Measurements from ENCODE around the gene DCAF11. TPM values are rescaled to one million over a fixed set of nuclear protein-coding genes. Genes with fewer than 3 reads are reported as not detected.
A peak's percentile ranks its signal among the peaks of the same experiment; 100 is the strongest.

Gene DCAF11
- total and polyA plus RNA-seq, 4 donors: 35.5 to 41.8 (median 38.5) TPM

DNA sequence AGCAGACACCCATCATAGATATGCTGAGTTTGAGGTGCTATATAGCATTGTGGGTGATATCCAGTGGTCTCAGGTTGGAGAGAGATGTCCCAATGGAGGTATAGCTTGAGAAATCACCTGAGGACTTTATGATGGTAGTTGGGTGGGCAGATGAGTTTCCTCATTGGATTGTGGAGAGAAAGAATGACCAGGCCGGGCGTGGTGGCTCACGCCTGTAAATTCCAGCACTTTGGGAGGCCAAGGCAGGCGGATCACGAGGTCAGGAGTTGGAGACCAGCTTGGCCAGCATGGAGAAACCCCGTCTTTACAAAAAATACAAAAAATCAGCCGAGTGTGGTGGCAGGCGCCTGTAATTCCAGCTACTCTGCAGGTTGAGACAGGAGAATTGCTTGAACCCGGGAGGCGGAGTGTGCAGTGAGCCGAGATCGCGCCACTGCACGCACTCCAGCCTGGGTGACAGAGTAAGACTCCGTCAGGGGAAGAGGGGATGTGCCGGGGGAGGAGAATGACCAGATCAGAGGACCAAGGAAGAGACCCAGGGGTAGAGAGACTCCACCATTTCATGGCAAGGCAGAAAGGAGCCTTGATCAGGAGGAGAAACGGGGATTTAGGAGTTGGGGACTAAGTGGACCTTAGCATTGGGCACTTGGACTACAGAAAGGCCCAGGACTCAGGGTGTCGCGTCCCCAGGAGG lies 21.2 kb upstream of the DCAF11 start:
- peak in 1 of 2 donors; percentile 61 for DNase-seq
- intact Hi-C loops (cut with DNase I): loop anchor here (5.0 kb wide), 1 partner anchor 81 kb away; no protein-coding TSS in a partner anchor

GRCh38 chr14:24093901-24094840 lies 20.4 kb upstream of the DCAF11 start, which contains the start of gene PCK2:
TSS of gene PCK2 (plus strand) at chr14:24094311. CDS start at chr14:24094406, 95 bp downstream.
- peak; percentile 95 for ATAC-seq (ENCODE audit: low FRiP score)
- no peaks in the 10 kb centered on the region for H3K4me1 ChIP-seq (ENCODE audit: control insufficient read depth in 1 of 2, insufficient read depth in 2 of 2, low read length in 2 of 2)
- peak within 1 kb of the TSS; percentile 31 to 56 for H3K4me3 ChIP-seq (ENCODE audit: low read length in 2 of 2)
- no peaks in the 10 kb centered on the region for H3K9me3 ChIP-seq (ENCODE audit: control insufficient read depth, low read length)
- H3K36me3 ChIP-seq (ENCODE audit: control insufficient read depth in 1 of 2, insufficient read depth in 2 of 2, low read length in 1 of 2): no peaks in the 10 kb centered on the region
- no peaks in the 10 kb centered on the region for H3K27me3 ChIP-seq (ENCODE audit: control insufficient read depth in 1 of 2, insufficient read depth in 2 of 2, low read length in 1 of 2)
- DNase-seq: peak; percentile 97
- peak within 1 kb of the TSS in 1 of 2 donors; percentile 46 for H3K27ac ChIP-seq (ENCODE audit: low read depth in 1 of 2, low read length in 2 of 2)
- intact Hi-C loops (cut with DNase I): loop anchor here (1.0 to 5.0 kb wide), 2 partner anchors 14 to 82 kb away; no protein-coding TSS in a partner anchor
- 1% methylated on average over 49 to 68 of the region's 68 CpGs for WGBS, 2 donors

More for the DNA sequence above, 21.2 kb upstream of the DCAF11 start:
- Histone ChIP-seq H3K4me1 (ENCODE audit: control insufficient read depth in 1 of 2, insufficient read depth in 2 of 2, low read length in 2 of 2) (no peaks in the 10 kb centered on the region), H3K4me3 (ENCODE audit: low read length in 2 of 2) (no peak overlapping the region), H3K36me3 (ENCODE audit: control insufficient read depth in 1 of 2, insufficient read depth in 2 of 2, low read length in 1 of 2) (no peaks in the 10 kb centered on the region), H3K27me3 (ENCODE audit: control insufficient read depth in 1 of 2, insufficient read depth in 2 of 2, low read length in 1 of 2) (no peaks in the 10 kb centered on the region), H3K9me3 (ENCODE audit: control insufficient read depth, low read length) (no peaks in the 10 kb centered on the region), H3K27ac (ENCODE audit: low read depth in 1 of 2, low read length in 2 of 2) (peak overlapping the region in 1 of 2 donors; percentile 46)
- 79 to 82% methylated on average over 19 of the region's 19 CpGs for WGBS, 2 donors
- no peak for ATAC-seq (ENCODE audit: low FRiP score)

DNA sequence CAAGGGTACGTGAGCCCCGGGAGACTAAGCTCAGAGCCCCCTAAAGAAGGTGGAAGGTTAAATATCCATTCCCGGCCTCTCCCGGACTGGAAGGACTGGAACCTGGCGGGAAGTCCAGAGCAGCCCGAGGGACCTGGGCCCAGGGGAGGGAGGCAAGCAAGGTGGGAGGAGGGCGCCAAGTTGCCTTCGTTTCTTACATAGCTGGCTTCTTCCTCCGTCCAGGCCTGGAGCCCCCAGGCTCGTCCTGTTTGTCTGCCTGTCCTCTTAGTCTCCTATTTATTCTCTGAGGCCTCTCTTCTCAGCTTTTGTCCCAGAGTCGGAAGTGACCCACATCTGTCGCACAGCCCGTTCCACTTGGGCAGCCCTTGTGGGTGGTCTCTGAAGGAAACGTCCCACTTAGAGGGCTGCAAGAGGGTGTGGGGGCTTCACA lies 19.7 kb upstream of the DCAF11 start:
- no peaks in the 10 kb centered on the region for H3K27me3 ChIP-seq (ENCODE audit: control insufficient read depth in 1 of 2, insufficient read depth in 2 of 2, low read length in 1 of 2)
- ATAC-seq (ENCODE audit: low FRiP score) (no peak), DNase-seq (peak in 1 of 2 donors; percentile 78)
- WGBS, 2 donors: 13 to 20% methylated on average over 14 of the region's 14 CpGs
- H3K9me3 ChIP-seq (ENCODE audit: control insufficient read depth, low read length): no peaks in the 10 kb centered on the region
- H3K27ac ChIP-seq (ENCODE audit: low read depth in 1 of 2, low read length in 2 of 2): peak overlapping the region in 1 of 2 donors; percentile 30
- peak overlapping the region; percentile 31 to 56 for H3K4me3 ChIP-seq (ENCODE audit: low read length in 2 of 2)
- intact Hi-C loops (cut with DNase I): loop anchor here (1.0 to 5.0 kb wide), 2 partner anchors 13 to 83 kb away; no protein-coding TSS in a partner anchor
- no peaks in the 10 kb centered on the region for H3K4me1 ChIP-seq (ENCODE audit: control insufficient read depth in 1 of 2, insufficient read depth in 2 of 2, low read length in 2 of 2)
- H3K36me3 ChIP-seq (ENCODE audit: control insufficient read depth in 1 of 2, insufficient read depth in 2 of 2, low read length in 1 of 2): no peaks in the 10 kb centered on the region

GRCh38 chr14:24095271-24096068 lies 19.1 kb upstream of the DCAF11 start:
- Histone ChIP-seq H3K4me1 (ENCODE audit: control insufficient read depth in 1 of 2, insufficient read depth in 2 of 2, low read length in 2 of 2) (no peaks in the 10 kb centered on the region), H3K36me3 (ENCODE audit: control insufficient read depth in 1 of 2, insufficient read depth in 2 of 2, low read length in 1 of 2) (no peaks in the 10 kb centered on the region), H3K27ac (ENCODE audit: low read depth in 1 of 2, low read length in 2 of 2) (no peak overlapping the region), H3K9me3 (ENCODE audit: control insufficient read depth, low read length) (no peaks in the 10 kb centered on the region), H3K27me3 (ENCODE audit: control insufficient read depth in 1 of 2, insufficient read depth in 2 of 2, low read length in 1 of 2) (no peaks in the 10 kb centered on the region), H3K4me3 (ENCODE audit: low read length in 2 of 2) (no peak overlapping the region)
- DNase-seq (peak; percentile 78 to 83), ATAC-seq (ENCODE audit: low FRiP score) (no peak)
- intact Hi-C loops (cut with DNase I): no loop called here
- 72 to 73% methylated on average over 12 of the region's 12 CpGs for WGBS, 2 donors

- DNase-seq (peak; percentile 38 to 39), ATAC-seq (ENCODE audit: low FRiP score) (no peak)
- H3K9me3 ChIP-seq (ENCODE audit: control insufficient read depth, low read length): no peaks in the 10 kb centered on the region
- 92% methylated on average over 8 of the region's 8 CpGs for WGBS, 2 donors
- H3K27ac ChIP-seq (ENCODE audit: low read depth in 1 of 2, low read length in 2 of 2): no peak overlapping the region
- H3K4me3 ChIP-seq (ENCODE audit: low read length in 2 of 2): no peak overlapping the region
- no peaks in the 10 kb centered on the region for H3K27me3 ChIP-seq (ENCODE audit: control insufficient read depth in 1 of 2, insufficient read depth in 2 of 2, low read length in 1 of 2)
- intact Hi-C loops (cut with DNase I): no loop called here
- H3K4me1 ChIP-seq (ENCODE audit: control insufficient read depth in 1 of 2, insufficient read depth in 2 of 2, low read length in 2 of 2): no peaks in the 10 kb centered on the region
- no peaks in the 10 kb centered on the region for H3K36me3 ChIP-seq (ENCODE audit: control insufficient read depth in 1 of 2, insufficient read depth in 2 of 2, low read length in 1 of 2)
These were observed 17.9 kb upstream of the DCAF11 start for GRCh38 chr14:24096545-24097181.

DNA sequence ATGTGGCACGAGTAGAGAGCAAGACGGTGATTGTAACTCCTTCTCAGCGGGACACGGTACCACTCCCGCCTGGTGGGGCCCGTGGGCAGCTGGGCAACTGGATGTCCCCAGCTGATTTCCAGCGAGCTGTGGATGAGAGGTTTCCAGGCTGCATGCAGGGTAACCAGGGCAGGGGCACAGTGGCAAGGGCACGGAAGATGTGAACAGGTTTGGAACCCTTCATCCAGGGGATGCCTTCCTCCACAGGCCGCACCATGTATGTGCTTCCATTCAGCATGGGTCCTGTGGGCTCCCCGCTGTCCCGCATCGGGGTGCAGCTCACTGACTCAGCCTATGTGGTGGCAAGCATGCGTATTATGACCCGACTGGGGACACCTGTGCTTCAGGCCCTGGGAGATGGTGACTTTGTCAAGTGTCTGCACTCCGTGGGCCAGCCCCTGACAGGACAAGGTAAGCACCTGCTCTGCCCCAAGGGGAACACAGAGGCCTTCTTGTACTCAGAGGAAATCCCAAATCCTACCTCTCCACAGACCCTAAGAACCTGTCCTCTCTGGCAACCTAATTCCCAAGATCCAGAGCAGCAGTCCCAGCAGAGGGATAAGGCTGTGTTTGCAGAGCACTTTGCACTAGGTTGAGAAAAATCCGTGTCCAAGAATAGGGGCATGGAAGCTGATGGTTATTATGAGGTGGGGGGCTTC lies 16.2 kb upstream of the DCAF11 start:
- 94% methylated on average over 16 of the region's 16 CpGs for WGBS, 2 donors
- ATAC-seq (ENCODE audit: low FRiP score) (no peak), DNase-seq (peak; percentile 37 to 73)
- Histone ChIP-seq H3K27me3 (ENCODE audit: control insufficient read depth in 1 of 2, insufficient read depth in 2 of 2, low read length in 1 of 2) (no peaks in the 10 kb centered on the region), H3K36me3 (ENCODE audit: control insufficient read depth in 1 of 2, insufficient read depth in 2 of 2, low read length in 1 of 2) (no peaks in the 10 kb centered on the region), H3K27ac (ENCODE audit: low read depth in 1 of 2, low read length in 2 of 2) (no peak overlapping the region), H3K4me1 (ENCODE audit: control insufficient read depth in 1 of 2, insufficient read depth in 2 of 2, low read length in 2 of 2) (no peaks in the 10 kb centered on the region), H3K9me3 (ENCODE audit: control insufficient read depth, low read length) (no peaks in the 10 kb centered on the region), H3K4me3 (ENCODE audit: low read length in 2 of 2) (no peak overlapping the region)
- intact Hi-C loops (cut with DNase I): no loop called here

DNA sequence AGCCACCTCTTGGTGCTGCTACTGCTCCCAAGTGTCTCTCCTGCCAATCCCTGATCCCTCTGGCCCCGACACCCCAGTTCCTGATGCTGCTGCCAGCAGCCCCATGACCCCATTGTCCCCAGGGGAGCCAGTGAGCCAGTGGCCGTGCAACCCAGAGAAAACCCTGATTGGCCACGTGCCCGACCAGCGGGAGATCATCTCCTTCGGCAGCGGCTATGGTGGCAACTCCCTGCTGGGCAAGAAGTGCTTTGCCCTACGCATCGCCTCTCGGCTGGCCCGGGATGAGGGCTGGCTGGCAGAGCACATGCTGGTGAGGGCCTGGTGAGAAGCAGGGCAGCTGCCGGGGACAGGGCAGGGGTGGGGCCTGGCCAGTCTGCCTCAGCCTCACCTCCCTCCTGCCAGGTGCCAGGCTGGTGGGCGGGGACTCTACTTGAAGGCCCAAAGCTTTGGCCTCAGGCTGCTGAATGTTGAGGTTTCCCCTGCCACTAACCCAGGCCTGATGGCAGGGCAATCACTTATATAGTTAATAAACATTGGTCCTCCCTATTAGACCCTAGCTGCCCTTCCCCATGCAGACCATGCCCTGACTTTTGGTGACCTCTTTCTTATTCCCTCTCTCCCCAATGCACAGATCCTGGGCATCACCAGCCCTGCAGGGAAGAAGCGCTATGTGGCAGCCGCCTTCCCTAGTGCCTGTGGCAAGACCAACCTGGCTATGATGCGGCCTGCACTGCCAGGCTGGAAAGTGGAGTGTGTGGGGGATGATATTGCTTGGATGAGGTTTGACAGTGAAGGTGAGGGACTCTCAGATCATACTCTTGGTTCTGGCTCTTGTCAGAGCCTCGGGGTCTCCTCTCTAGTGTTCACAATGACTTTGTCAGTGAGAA lies 15.4 kb upstream of the DCAF11 start:
- H3K9me3 ChIP-seq (ENCODE audit: control insufficient read depth, low read length): no peaks in the 10 kb centered on the region
- no peaks in the 10 kb centered on the region for H3K27me3 ChIP-seq (ENCODE audit: control insufficient read depth in 1 of 2, insufficient read depth in 2 of 2, low read length in 1 of 2)
- H3K4me3 ChIP-seq (ENCODE audit: low read length in 2 of 2): no peak overlapping the region
- no peaks in the 10 kb centered on the region for H3K36me3 ChIP-seq (ENCODE audit: control insufficient read depth in 1 of 2, insufficient read depth in 2 of 2, low read length in 1 of 2)
- DNase-seq: peak; percentile 38 to 72
- no peak overlapping the region for H3K27ac ChIP-seq (ENCODE audit: low read depth in 1 of 2, low read length in 2 of 2)
- 85 to 87% methylated on average over 17 of the region's 17 CpGs for WGBS, 2 donors
- no peaks in the 10 kb centered on the region for H3K4me1 ChIP-seq (ENCODE audit: control insufficient read depth in 1 of 2, insufficient read depth in 2 of 2, low read length in 2 of 2)
- no peak for ATAC-seq (ENCODE audit: low FRiP score)
- intact Hi-C loops (cut with DNase I): no loop called here

Data from aorta (tissue), 5 donors.